ENCODE results near the gene UVRAG. TPM values are rescaled to one million over a fixed set of nuclear protein-coding genes. Genes with fewer than 3 reads are reported as not detected.

UVRAG gene
- total RNA-seq, 1 experiment from 2014 or later = 13.0 TPM

GRCh38 chr11:75921808-75922207 is 106.8 kb downstream of the UVRAG start:
- no peak for DNase-seq
- BruUV-seq (replicated peaks) = no TSS peak
- Histone ChIP-seq H2AFZ (ENCODE audit: low read length) (no peak overlapping the region), H3K36me3 (ENCODE audit: low read depth, low read length) (no peaks in the 10 kb centered on the region), H3F3A (ENCODE audit: low read length, unreplicated experiment) (no peaks in the 10 kb centered on the region), H3K9me2 (replicated peaks; ENCODE audit: low read length) (no peaks in the 10 kb centered on the region), H3K27me3 (ENCODE audit: low read length) (no peaks in the 10 kb centered on the region), H3K79me2 (ENCODE audit: low read length) (no peaks in the 10 kb centered on the region), H4K20me1 (ENCODE audit: low read length) (no peaks in the 10 kb centered on the region), H3K27ac (ENCODE audit: low read length) (no peak overlapping the region), H3K4me2 (ENCODE audit: low read length) (no peak overlapping the region), H3K9ac (ENCODE audit: low read length) (no peak overlapping the region), H3K9me3 (ENCODE audit: low read length) (no peaks in the 10 kb centered on the region), H3K4me1 (ENCODE audit: insufficient read depth, low read length) (peaks cover 19% of the 10 kb centered on the region), H3K4me3 (ENCODE audit: low read length) (no peak overlapping the region)
- POLR2A ChIA-PET (ENCODE audit: unreplicated experiment) = no interaction called here
- no peak for TF ChIP-seq CTCF (conservative IDR thresholded peaks at IDR 0.05; ENCODE audit: low read depth, low read length)
- no peak for TF ChIP-seq EZH2 (IDR thresholded peaks at IDR 0.05; ENCODE audit: low read length, unreplicated experiment)
- no peak for TF ChIP-seq EZH2phosphoT487 (IDR thresholded peaks at IDR 0.05; ENCODE audit: borderline replicate concordance, low read length)
- CTCF ChIA-PET = no interaction called here
- intact Hi-C loops (cut with micrococcal nuclease) = no loop called here
- ATAC-seq = no peak

GRCh38 chr11:75924966-75925784 is 110.2 kb downstream of the UVRAG start:
- H3K4me3 ChIP-seq (ENCODE audit: low read length) = no peak overlapping the region

More at GRCh38 chr11:75924966-75925784, 110.2 kb downstream of the UVRAG start:
- Histone ChIP-seq H3K4me2 (ENCODE audit: low read length) (peak overlapping the region; percentile 6), H2AFZ (ENCODE audit: low read length) (no peak overlapping the region), H3K36me3 (ENCODE audit: low read depth, low read length) (no peaks in the 10 kb centered on the region), H3F3A (ENCODE audit: low read length, unreplicated experiment) (no peaks in the 10 kb centered on the region), H3K27ac (ENCODE audit: low read length) (peak overlapping the region; percentile 46), H3K9ac (ENCODE audit: low read length) (peak overlapping the region; percentile 16; the same call in 1 of the 2 replicates), H3K27me3 (ENCODE audit: low read length) (no peaks in the 10 kb centered on the region), H3K79me2 (ENCODE audit: low read length) (no peaks in the 10 kb centered on the region), H3K9me3 (ENCODE audit: low read length) (no peaks in the 10 kb centered on the region), H4K20me1 (ENCODE audit: low read length) (no peaks in the 10 kb centered on the region), H3K4me1 (ENCODE audit: insufficient read depth, low read length) (peaks cover 19% of the 10 kb centered on the region), H3K9me2 (replicated peaks; ENCODE audit: low read length) (no peaks in the 10 kb centered on the region)
- ChIA-PET POLR2A (ENCODE audit: unreplicated experiment) (interaction anchor here (0.7 kb wide), 1 partner anchor 579 kb away, joined by 15 read pairs; no protein-coding TSS in a partner anchor), CTCF (no interaction called here)
- intact Hi-C loops (cut with micrococcal nuclease) = loop anchor here (1.0 to 2.0 kb wide), 2 partner anchors 44 to 105 kb away; no protein-coding TSS in a partner anchor
- no peak for TF ChIP-seq EZH2 (IDR thresholded peaks at IDR 0.05; ENCODE audit: low read length, unreplicated experiment)
- no peak for TF ChIP-seq EZH2phosphoT487 (IDR thresholded peaks at IDR 0.05; ENCODE audit: borderline replicate concordance, low read length)
- no peak for TF ChIP-seq CTCF (conservative IDR thresholded peaks at IDR 0.05; ENCODE audit: low read depth, low read length)
- peak; percentile 75 for ATAC-seq
- peak; percentile 52 for DNase-seq
- BruUV-seq (replicated peaks) = no TSS peak

Measured in PC-3 (cell line).